K562 (cell line): Measurements from ENCODE around the gene ALS2CL.

Experiments used
- ATF2 ChIP-seq: sonication (generic); formaldehyde crosslinking; IDR thresholded peaks from 2 replicates; pipeline ENCODE4 v1.8.1; 2022; ENCODE audit warnings: missing genetic modification reagents
- BCL6 ChIP-seq: fragments of 250-450 bp; sonication (Bioruptor Pico); IDR thresholded peaks from 2 replicates; pipeline ENCODE4 v1.4.0; 2020
- BHLHE40 ChIP-seq: IDR thresholded peaks from 2 replicates; pipeline ENCODE4 v1.6.1; 2011; ENCODE audit warnings: low read length, improper control_type of control experiment
- CREB1 ChIP-seq, 2 experiments: sonication (generic) in 1 of 2; formaldehyde crosslinking in 1 of 2; IDR thresholded peaks; 2 replicates each; pipeline versions ENCODE4 v1.6.1 to v1.8.0; 2012 to 2022; ENCODE audit warnings: inconsistent platforms in 1 of 2, mild to moderate bottlenecking in 1 of 2, missing genetic modification reagents in 1 of 2, moderate library complexity in 1 of 2
- CTCF ChIP-seq, 3 experiments: IDR thresholded peaks in 2 of 3; conservative IDR thresholded peaks in 1 of 3; 2 replicates each; pipeline ENCODE4 v1.5.1; 2011 to 2012; ENCODE audit warnings: low read length in 3 of 3, mild to moderate bottlenecking in 3 of 3, control low read depth in 2 of 3, improper control_type of control experiment in 1 of 3, inconsistent platforms in 1 of 3, low read depth in 1 of 3, mixed read lengths in 1 of 3, moderate library complexity in 1 of 3; ENCODE audit not compliant: insufficient read depth in 2 of 3
- EZH2 ChIP-seq: IDR thresholded peaks from 2 replicates; pipeline ENCODE4 v1.6.1; 2012; ENCODE audit warnings: low read depth, mild to moderate bottlenecking, inconsistent platforms, low read length, borderline replicate concordance
- GABPB1 ChIP-seq: sonication (generic); formaldehyde crosslinking; IDR thresholded peaks from 2 replicates; pipeline ENCODE4 v1.8.0; 2022; ENCODE audit warnings: mild to moderate bottlenecking, missing genetic modification reagents
- MBD1 ChIP-seq: fragments of 250-450 bp; sonication (Bioruptor Pico); IDR thresholded peaks from 2 replicates; pipeline ENCODE4 v1.8.0; 2022; ENCODE audit warnings: inconsistent platforms
- POLR2A ChIP-seq: fragments of 450-650 bp; conservative IDR thresholded peaks from 2 replicates; pipeline ENCODE4 v1.6.1; 2016
- SRF ChIP-seq, 2 experiments: fragments of 250-450, 450-650 bp in 1 of 2; sonication (Bioruptor Pico) in 1 of 2; sonication (generic) in 1 of 2; formaldehyde crosslinking; IDR thresholded peaks; 2 replicates each; pipeline versions ENCODE4 v1.5.0 to v1.5.1; 2020 to 2022; ENCODE audit warnings: mild to moderate bottlenecking in 1 of 2, missing genetic modification reagents in 1 of 2
- ZBTB8A ChIP-seq: fragments of 450-650 bp; IDR thresholded peaks from 2 replicates; pipeline ENCODE4 v1.6.1; 2018; ENCODE audit warnings: mild to moderate bottlenecking, moderate library complexity; ENCODE audit not compliant: partially characterized antibody
- ZSCAN29 ChIP-seq: fragments of 450-650 bp; IDR thresholded peaks from 2 replicates; pipeline ENCODE4 v1.6.1; 2017

- TF ChIP-seq MBD1 (CRISPR knock-in tag) (no peak), ZBTB8A (no peak), POLR2A (no peak), GABPB1 (CRISPR knock-in tag) (no peak), ZSCAN29 (no peak), BCL6 (no peak), SRF (CRISPR knock-in tag; IDR thresholded peaks at IDR 0.05) (no peak), CTCF (IDR thresholded peaks at IDR 0.05 in 2 of 3, conservative IDR thresholded peaks at IDR 0.05 in 1 of 3; ENCODE audit: insufficient read depth in 2 of 3, low read depth in 1 of 3, low read length in 3 of 3) (no peak), EZH2 (no peak), BHLHE40 (no peak), CREB1 (IDR thresholded peaks at IDR 0.05) (no peak), CREB1 (CRISPR knock-in tag; IDR thresholded peaks at IDR 0.05) (no peak), ATF2 (CRISPR knock-in tag) (no peak)
Measured at GRCh38 chr3:46642971-46643370, 50.5 kb downstream of the ALS2CL start.
